Upper lobe of right lung (tissue), 1 donor: ENCODE data around the gene MAP3K20. TPM values are rescaled to one million over a fixed set of nuclear protein-coding genes. Genes with fewer than 3 reads are reported as not detected.

Experiments used
- ATAC-seq: fragments of 200-7000 bp; cut with Tn5 transposase; one replicate; pipeline ENCODE4 v1.9.1; 2020; ENCODE audit warnings: mild to moderate bottlenecking, moderate library complexity
- DNase-seq: peaks from one replicate; pipeline ENCODE4 v3.0.0-alpha.2; 2020
- H3K27ac ChIP-seq: fragments of 200-600 bp; one replicate; pipeline ENCODE4 v1.8.0; 2022
- H3K27me3 ChIP-seq: fragments of 200-600 bp; one replicate; pipeline ENCODE4 v1.8.0; 2022; ENCODE audit warnings: mild to moderate bottlenecking
- H3K36me3 ChIP-seq: fragments of 200-600 bp; one replicate; pipeline ENCODE4 v1.8.0; 2022
- H3K4me1 ChIP-seq: fragments of 200-600 bp; one replicate; pipeline ENCODE4 v1.8.0; 2022
- H3K4me3 ChIP-seq: fragments of 200-600 bp; one replicate; pipeline ENCODE4 v1.8.0; 2022; ENCODE audit warnings: mild to moderate bottlenecking
- H3K9me3 ChIP-seq: fragments of 200-600 bp; one replicate; pipeline ENCODE4 v1.8.0; 2022
- CTCF ChIP-seq: fragments of 200-600 bp; IDR thresholded peaks from one replicate; pipeline ENCODE4 v1.8.0; 2022; ENCODE audit warnings: antibody characterized with exemption
- intact Hi-C: fragments of 100-400 bp; cut with DNase I; formaldehyde crosslinking; loops from one replicate; pipeline ENCODE4 v1.11.0; 2022
- total RNA-seq: library from RNA; stranded (reverse); fragmentation: NEBNext Ultra II Directional; extraction: Animal tissue kit (Norgen Biotek cat#: 25700); gene quantifications from one replicate; pipeline ENCODE4 v1.2.1, GENCODE V29; 2021
- donor health status: DM: no; HTN: yes; CAD: no; lungs with severe emphysema.

MAP3K20 gene
- total RNA-seq, 1 donor from 2014 or later: 52.0 TPM

- TF ChIP-seq CTCF: no peak
- no peaks in the 10 kb centered on the region for H3K9me3 ChIP-seq
- H3K4me3 ChIP-seq: no peak overlapping the region
- no peak overlapping the region for H3K27ac ChIP-seq
- no peak for DNase-seq
- H3K4me1 ChIP-seq: peaks cover 4% of the 10 kb centered on the region
- no peaks in the 10 kb centered on the region for H3K27me3 ChIP-seq
- intact Hi-C loops: no loop called here
- H3K36me3 ChIP-seq: no peaks in the 10 kb centered on the region
- no peak for ATAC-seq
These were observed 21.2 kb upstream of the MAP3K20 start for GRCh38 chr2:173054466-173054865.

- H3K4me3 ChIP-seq: no peak overlapping the region
- H3K27ac ChIP-seq: no peak overlapping the region
- intact Hi-C loops: no loop called here
- no peak for TF ChIP-seq CTCF
- DNase-seq: no peak
- ATAC-seq: peak; percentile 66
- H3K27me3 ChIP-seq: no peaks in the 10 kb centered on the region
- no peaks in the 10 kb centered on the region for H3K9me3 ChIP-seq
- H3K4me1 ChIP-seq: peaks cover 7% of the 10 kb centered on the region
- H3K36me3 ChIP-seq: no peaks in the 10 kb centered on the region
These were observed 18.8 kb upstream of the MAP3K20 start for GRCh38 chr2:173056705-173057364.

- Histone ChIP-seq H3K4me3 (no peak overlapping the region), H3K27ac (no peak overlapping the region), H3K4me1 (peaks cover 7% of the 10 kb centered on the region), H3K9me3 (no peaks in the 10 kb centered on the region), H3K36me3 (no peaks in the 10 kb centered on the region), H3K27me3 (no peaks in the 10 kb centered on the region)
- no peak for TF ChIP-seq CTCF
- DNase-seq (no peak), ATAC-seq (no peak)
- intact Hi-C loops: no loop called here
These were observed 17.5 kb upstream of the MAP3K20 start for GRCh38 chr2:173058097-173058496.

GRCh38 chr2:173058673-173059072 is 17.0 kb upstream of the MAP3K20 start:
- Histone ChIP-seq H3K27ac (no peak overlapping the region), H3K4me1 (peaks cover 7% of the 10 kb centered on the region), H3K9me3 (no peaks in the 10 kb centered on the region), H3K36me3 (no peaks in the 10 kb centered on the region), H3K27me3 (no peaks in the 10 kb centered on the region), H3K4me3 (no peak overlapping the region)
- no peak for TF ChIP-seq CTCF
- DNase-seq (no peak), ATAC-seq (peak; percentile 53)
- intact Hi-C loops: no loop called here

GRCh38 chr2:173059292-173059691 is 16.4 kb upstream of the MAP3K20 start:
- Histone ChIP-seq H3K4me3 (no peak overlapping the region), H3K27me3 (no peaks in the 10 kb centered on the region), H3K27ac (peak overlapping the region; percentile 42), H3K36me3 (no peaks in the 10 kb centered on the region), H3K9me3 (no peaks in the 10 kb centered on the region), H3K4me1 (peaks cover 7% of the 10 kb centered on the region)
- DNase-seq (no peak), ATAC-seq (no peak)
- no peak for TF ChIP-seq CTCF
- intact Hi-C loops: no loop called here
